Activated T-helper 1 cell treated with anti-CD3 and anti-CD28 coated beads, Interleukin-12 subunit alpha, Interleukin-12 subunit beta, Interleukin-2, Interleukin-4 antibody, amounts not matched to agents 30 ng/mL and 10 ng/mL and 1 ng/mL, durations not matched to agents 14 hours and 24 hours and 36 hours (primary cell): ENCODE measurements around the gene MRPL39. TPM values are rescaled to one million over a fixed set of nuclear protein-coding genes. Genes with fewer than 3 reads are reported as not detected.
A peak's percentile ranks its signal among the peaks of the same experiment; 100 is the strongest.

Experiments used
- DNase-seq: peaks from one replicate; pipeline ENCODE4 v3.0.0; 2021; ENCODE audit warnings: low spot score
- H3K27ac Mint-ChIP-seq: one replicate; pipeline ENCODE4 v1.8.0; 2021; ENCODE audit warnings: mild to moderate bottlenecking, mixed read lengths
- H3K27me3 Mint-ChIP-seq: one replicate; pipeline ENCODE4 v1.8.0; 2022; ENCODE audit warnings: mild to moderate bottlenecking, moderate library complexity, mixed read lengths; ENCODE audit not compliant: insufficient read depth
- H3K36me3 Mint-ChIP-seq: one replicate; pipeline ENCODE4 v1.8.0; 2021; ENCODE audit warnings: low read depth, mixed read lengths
- H3K4me1 Mint-ChIP-seq: one replicate; pipeline ENCODE4 v1.8.0; 2021; ENCODE audit warnings: low read depth, mixed read lengths
- H3K4me3 Mint-ChIP-seq: one replicate; pipeline ENCODE4 v1.8.0; 2021; ENCODE audit warnings: mild to moderate bottlenecking, moderate library complexity, mixed read lengths
- H3K9me3 Mint-ChIP-seq: one replicate; pipeline ENCODE4 v1.8.0; 2021; ENCODE audit warnings: mixed read lengths
- intact Hi-C: fragments of 100-400 bp; cut with micrococcal nuclease; formaldehyde crosslinking; loops from one replicate; pipeline ENCODE4 v1.15.1; 2024
- total RNA-seq: library from RNA; stranded (reverse); gene quantifications from 2 replicates; pipeline ENCODE4 v1.2.3, GENCODE V29; 2022

Gene MRPL39
- total RNA-seq: 48.6 and 55.8 TPM in 2 replicates

GRCh38 chr21:25607151-25608043, at the start of gene MRPL39:
MRPL39 (minus strand) TSS chr21:25607481; CDS start chr21:25607475, 6 bp downstream.
- peak; percentile 83 for DNase-seq
- H3K27ac Mint-ChIP-seq: peak within 1 kb of the TSS; percentile 100
- peaks cover 36% of the 10 kb centered on the region for H3K4me1 Mint-ChIP-seq
- no peaks in the 10 kb centered on the region for H3K9me3 Mint-ChIP-seq
- peaks cover 16% of the 10 kb centered on the region for H3K36me3 Mint-ChIP-seq
- intact Hi-C loops: loop anchor here (1.0 to 5.0 kb wide), 12 partner anchors 32 to 1109 kb away; partner anchors contain the start of genes ATP5PF, GABPA and JAM2
- peak within 1 kb of the TSS; percentile 100 for H3K4me3 Mint-ChIP-seq
- H3K27me3 Mint-ChIP-seq: no peaks in the 10 kb centered on the region

- peaks cover 2% of the 10 kb centered on the region for H3K27me3 Mint-ChIP-seq
- intact Hi-C loops: no loop called here
- H3K36me3 Mint-ChIP-seq: no peaks in the 10 kb centered on the region
- no peak for DNase-seq
- H3K4me1 Mint-ChIP-seq: no peaks in the 10 kb centered on the region
- H3K27ac Mint-ChIP-seq: no peak overlapping the region
- H3K9me3 Mint-ChIP-seq: no peaks in the 10 kb centered on the region
- H3K4me3 Mint-ChIP-seq: no peak overlapping the region
Measured at GRCh38 chr21:25656412-25656811, 49.1 kb upstream of the MRPL39 start.

GRCh38 chr21:25649146-25649545, 41.9 kb upstream of the MRPL39 start:
- H3K4me1 Mint-ChIP-seq: no peaks in the 10 kb centered on the region
- no peak overlapping the region for H3K4me3 Mint-ChIP-seq
- no peak for DNase-seq
- no peaks in the 10 kb centered on the region for H3K36me3 Mint-ChIP-seq
- H3K27me3 Mint-ChIP-seq: peaks cover 8% of the 10 kb centered on the region
- no peaks in the 10 kb centered on the region for H3K9me3 Mint-ChIP-seq
- intact Hi-C loops: no loop called here
- H3K27ac Mint-ChIP-seq: no peak overlapping the region

GRCh38 chr21:25647647-25648046, 40.4 kb upstream of the MRPL39 start:
- Mint-ChIP-seq H3K9me3 (no peaks in the 10 kb centered on the region), H3K4me1 (no peaks in the 10 kb centered on the region), H3K36me3 (no peaks in the 10 kb centered on the region), H3K27ac (no peak overlapping the region), H3K4me3 (no peak overlapping the region), H3K27me3 (peaks cover 8% of the 10 kb centered on the region)
- no peak for DNase-seq
- intact Hi-C loops: no loop called here

GRCh38 chr21:25646474-25646873, 39.2 kb upstream of the MRPL39 start:
- DNase-seq: no peak
- H3K27me3 Mint-ChIP-seq: peaks cover 12% of the 10 kb centered on the region
- H3K36me3 Mint-ChIP-seq: no peaks in the 10 kb centered on the region

GRCh38 chr21:25643486-25643885, 36.2 kb upstream of the MRPL39 start:
- Mint-ChIP-seq H3K27ac (no peak overlapping the region), H3K27me3 (peaks cover 24% of the 10 kb centered on the region), H3K4me1 (peaks cover 16% of the 10 kb centered on the region), H3K4me3 (no peak overlapping the region), H3K36me3 (no peaks in the 10 kb centered on the region), H3K9me3 (no peaks in the 10 kb centered on the region)
- DNase-seq: no peak
- intact Hi-C loops: no loop called here

More at GRCh38 chr21:25646474-25646873, 39.2 kb upstream of the MRPL39 start:
- Mint-ChIP-seq H3K9me3 (no peaks in the 10 kb centered on the region), H3K27ac (no peak overlapping the region), H3K4me1 (no peaks in the 10 kb centered on the region), H3K4me3 (no peak overlapping the region)
- intact Hi-C loops: no loop called here

GRCh38 chr21:25640943-25641292, 33.6 kb upstream of the MRPL39 start:
- no peak for DNase-seq
- intact Hi-C loops: no loop called here
- Mint-ChIP-seq H3K36me3 (peaks cover 1% of the 10 kb centered on the region), H3K9me3 (peaks cover 4% of the 10 kb centered on the region), H3K4me3 (peak overlapping the region; percentile 77), H3K27ac (peak overlapping the region; percentile 15), H3K4me1 (peaks cover 32% of the 10 kb centered on the region), H3K27me3 (peaks cover 25% of the 10 kb centered on the region)

GRCh38 chr21:25640202-25640942, 33.1 kb upstream of the MRPL39 start:
- no peak for DNase-seq
- Mint-ChIP-seq H3K27ac (peak overlapping the region; percentile 15), H3K36me3 (peaks cover 1% of the 10 kb centered on the region), H3K4me1 (peaks cover 32% of the 10 kb centered on the region), H3K9me3 (peaks cover 4% of the 10 kb centered on the region), H3K27me3 (peaks cover 27% of the 10 kb centered on the region), H3K4me3 (peak overlapping the region; percentile 77)
- intact Hi-C loops: no loop called here

GRCh38 chr21:25639551-25640201, 32.4 kb upstream of the MRPL39 start:
- Mint-ChIP-seq H3K4me1 (peaks cover 32% of the 10 kb centered on the region), H3K36me3 (peaks cover 1% of the 10 kb centered on the region), H3K27ac (no peak overlapping the region), H3K9me3 (peaks cover 4% of the 10 kb centered on the region), H3K4me3 (peak overlapping the region; percentile 77), H3K27me3 (peaks cover 27% of the 10 kb centered on the region)
- intact Hi-C loops: loop anchor here (1.0 to 2.0 kb wide), 3 partner anchors 31 to 95 kb away; partner anchors contain the start of genes ATP5PF and GABPA
- peak; percentile 10 for DNase-seq

GRCh38 chr21:25638660-25639550, 31.6 kb upstream of the MRPL39 start, which contains the start of gene JAM2:
JAM2 (plus strand) TSS chr21:25639258; CDS start chr21:25639822, 564 bp downstream.
- peaks cover 4% of the 10 kb centered on the region for H3K9me3 Mint-ChIP-seq
- peaks cover 27% of the 10 kb centered on the region for H3K27me3 Mint-ChIP-seq
- peaks cover 1% of the 10 kb centered on the region for H3K36me3 Mint-ChIP-seq
- H3K4me3 Mint-ChIP-seq: peak within 1 kb of the TSS; percentile 77
- peaks cover 32% of the 10 kb centered on the region for H3K4me1 Mint-ChIP-seq
- DNase-seq: peak; percentile 19
- intact Hi-C loops: loop anchor here (1.0 to 2.0 kb wide), 3 partner anchors 31 to 95 kb away; partner anchors contain the start of genes ATP5PF and GABPA
- H3K27ac Mint-ChIP-seq: peak within 1 kb of the TSS; percentile 59

- Mint-ChIP-seq H3K4me1 (peaks cover 32% of the 10 kb centered on the region), H3K27ac (peak overlapping the region; percentile 59), H3K4me3 (peak overlapping the region; percentile 77), H3K27me3 (peaks cover 27% of the 10 kb centered on the region), H3K36me3 (peaks cover 1% of the 10 kb centered on the region), H3K9me3 (peaks cover 4% of the 10 kb centered on the region)
- DNase-seq: no peak
- intact Hi-C loops: loop anchor here (2.0 kb wide), 1 partner anchor 71 kb away; no protein-coding TSS in a partner anchor
Measured at GRCh38 chr21:25637851-25638659, 30.8 kb upstream of the MRPL39 start.
